Neural crest cell (in vitro differentiated cells): ENCODE data around the gene ARF4. TPM values are rescaled to one million over a fixed set of nuclear protein-coding genes. Genes with fewer than 3 reads are reported as not detected.
A peak's percentile ranks its signal among the peaks of the same experiment; 100 is the strongest.

Experiments used
- DNase-seq: peaks from one replicate; pipeline ENCODE4 v3.0.0; 2021; ENCODE audit warnings: low read depth, mixed read lengths, low spot score
- H3K27ac Mint-ChIP-seq: one replicate; pipeline ENCODE4 v1.8.0; 2021; ENCODE audit warnings: mild to moderate bottlenecking, mixed read lengths; ENCODE audit not compliant: unreplicated experiment
- H3K27me3 Mint-ChIP-seq: 2 replicates; pipeline ENCODE4 v1.8.0; 2021; ENCODE audit warnings: low read depth, mild to moderate bottlenecking, mixed read lengths
- H3K36me3 Mint-ChIP-seq: 2 replicates; pipeline ENCODE4 v1.8.0; 2021; ENCODE audit warnings: low read depth, mild to moderate bottlenecking, mixed read lengths
- H3K4me1 Mint-ChIP-seq: 2 replicates; pipeline ENCODE4 v1.8.0; 2021; ENCODE audit warnings: mixed read lengths
- H3K4me3 Mint-ChIP-seq: one replicate; pipeline ENCODE4 v1.8.0; 2021; ENCODE audit warnings: mild to moderate bottlenecking, mixed read lengths
- H3K9me3 Mint-ChIP-seq: 2 replicates; pipeline ENCODE4 v1.8.0; 2021; ENCODE audit warnings: mixed read lengths
- total RNA-seq: library from RNA; stranded (reverse); gene quantifications from 2 replicates; pipeline ENCODE4 v1.2.1, GENCODE V29; 2021
- TF ChIP-seq, protein P1 (sequence below): fragments of 200-600 bp; sonication (generic); conservative IDR thresholded peaks from 2 replicates; pipeline ENCODE4 v1.5.0; 2021; ENCODE audit warnings: antibody characterized with exemption, mild to moderate bottlenecking

Gene ARF4
- total RNA-seq, 1 donor from 2014 or later = 113 TPM

DNA sequence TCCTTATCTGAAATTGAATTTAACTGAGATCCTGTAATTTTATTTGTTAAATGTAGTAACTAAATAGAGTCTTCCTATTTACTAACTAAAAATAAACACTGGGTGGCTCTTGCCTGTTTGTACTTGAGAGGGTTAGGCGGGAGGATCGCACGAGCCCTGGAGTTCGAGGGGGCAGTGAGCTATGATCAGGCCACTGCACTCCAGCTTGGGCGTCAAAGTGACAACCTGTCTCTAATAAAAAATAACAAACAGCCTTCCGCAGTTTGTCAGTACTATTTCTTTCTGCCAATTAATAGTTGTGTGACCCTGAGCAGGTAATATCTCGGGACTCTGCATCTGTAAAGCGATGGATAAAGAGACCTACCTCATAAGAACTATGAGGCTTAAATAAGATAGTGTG lies 41.8 kb downstream of the ARF4 start:
- Mint-ChIP-seq H3K9me3 (no peaks in the 10 kb centered on the region), H3K27ac (peak overlapping the region; percentile 100), H3K4me1 (peaks cover 34% of the 10 kb centered on the region), H3K27me3 (no peaks in the 10 kb centered on the region), H3K4me3 (peak overlapping the region; percentile 85), H3K36me3 (peaks cover 4% of the 10 kb centered on the region)
- TF ChIP-seq, protein P1, sequence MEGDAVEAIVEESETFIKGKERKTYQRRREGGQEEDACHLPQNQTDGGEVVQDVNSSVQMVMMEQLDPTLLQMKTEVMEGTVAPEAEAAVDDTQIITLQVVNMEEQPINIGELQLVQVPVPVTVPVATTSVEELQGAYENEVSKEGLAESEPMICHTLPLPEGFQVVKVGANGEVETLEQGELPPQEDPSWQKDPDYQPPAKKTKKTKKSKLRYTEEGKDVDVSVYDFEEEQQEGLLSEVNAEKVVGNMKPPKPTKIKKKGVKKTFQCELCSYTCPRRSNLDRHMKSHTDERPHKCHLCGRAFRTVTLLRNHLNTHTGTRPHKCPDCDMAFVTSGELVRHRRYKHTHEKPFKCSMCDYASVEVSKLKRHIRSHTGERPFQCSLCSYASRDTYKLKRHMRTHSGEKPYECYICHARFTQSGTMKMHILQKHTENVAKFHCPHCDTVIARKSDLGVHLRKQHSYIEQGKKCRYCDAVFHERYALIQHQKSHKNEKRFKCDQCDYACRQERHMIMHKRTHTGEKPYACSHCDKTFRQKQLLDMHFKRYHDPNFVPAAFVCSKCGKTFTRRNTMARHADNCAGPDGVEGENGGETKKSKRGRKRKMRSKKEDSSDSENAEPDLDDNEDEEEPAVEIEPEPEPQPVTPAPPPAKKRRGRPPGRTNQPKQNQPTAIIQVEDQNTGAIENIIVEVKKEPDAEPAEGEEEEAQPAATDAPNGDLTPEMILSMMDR = no peak
- DNase-seq = no peak

DNA sequence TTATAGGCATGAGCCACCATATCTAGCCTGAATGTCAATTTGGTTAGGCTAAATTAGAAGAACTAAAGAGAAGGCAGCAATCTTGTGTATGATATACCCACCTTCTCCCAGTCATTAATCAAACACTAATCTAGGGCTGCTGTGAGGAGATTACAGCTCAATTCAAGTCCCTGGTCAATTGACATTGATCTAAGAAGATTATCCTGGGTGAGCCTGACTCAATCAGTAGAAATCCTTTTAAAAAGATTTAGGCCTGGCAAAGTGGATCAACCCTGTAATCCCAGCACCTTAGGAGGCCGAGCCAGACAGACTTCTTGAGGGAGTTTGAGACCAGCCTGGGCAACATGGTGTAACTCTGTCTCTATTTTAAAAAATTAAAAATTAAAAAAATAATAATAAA lies 50.5 kb downstream of the ARF4 start:
- Mint-ChIP-seq H3K4me1 (peaks cover 19% of the 10 kb centered on the region), H3K27me3 (peaks cover 3% of the 10 kb centered on the region), H3K27ac (no peak overlapping the region), H3K36me3 (no peaks in the 10 kb centered on the region), H3K9me3 (no peaks in the 10 kb centered on the region), H3K4me3 (no peak overlapping the region)
- no peak for DNase-seq
- TF ChIP-seq, protein P1 = no peak

DNA sequence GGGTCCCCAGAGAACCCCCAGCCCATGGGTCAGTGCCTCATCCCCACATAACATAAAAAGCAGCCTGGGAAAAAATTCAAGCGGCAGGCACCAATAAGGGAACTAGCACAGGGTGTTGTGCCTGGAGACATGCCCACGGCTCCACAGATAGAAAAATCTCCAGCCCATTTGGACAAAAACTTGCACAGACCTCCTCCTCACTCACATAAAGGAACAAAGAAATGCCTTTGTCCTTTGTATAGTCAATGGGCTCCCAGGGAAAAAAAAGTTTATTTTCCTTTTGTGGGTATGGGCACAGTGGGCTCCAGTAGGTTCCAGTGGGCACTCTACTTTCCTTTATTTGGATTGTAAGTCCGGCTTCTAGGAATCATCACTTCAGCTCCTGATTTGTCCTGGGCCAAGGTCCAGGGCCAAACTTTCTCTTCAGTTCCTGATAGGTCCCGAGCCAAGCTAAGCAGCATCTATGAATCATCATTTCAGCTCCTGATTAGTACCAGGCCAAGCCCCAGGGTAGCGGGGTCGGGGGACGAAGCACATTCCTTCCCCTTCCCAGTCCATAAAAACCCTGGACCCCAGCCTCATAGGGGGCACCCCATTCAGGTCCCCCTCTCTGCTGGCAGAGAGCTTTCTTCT lies 51.4 kb downstream of the ARF4 start:
- no peaks in the 10 kb centered on the region for H3K36me3 Mint-ChIP-seq
- no peak overlapping the region for H3K27ac Mint-ChIP-seq
- peaks cover 19% of the 10 kb centered on the region for H3K4me1 Mint-ChIP-seq
- H3K27me3 Mint-ChIP-seq = peaks cover 3% of the 10 kb centered on the region
- TF ChIP-seq, protein P1 = no peak
- H3K4me3 Mint-ChIP-seq = peak overlapping the region; percentile 44
- no peak for DNase-seq
- no peaks in the 10 kb centered on the region for H3K9me3 Mint-ChIP-seq

DNA sequence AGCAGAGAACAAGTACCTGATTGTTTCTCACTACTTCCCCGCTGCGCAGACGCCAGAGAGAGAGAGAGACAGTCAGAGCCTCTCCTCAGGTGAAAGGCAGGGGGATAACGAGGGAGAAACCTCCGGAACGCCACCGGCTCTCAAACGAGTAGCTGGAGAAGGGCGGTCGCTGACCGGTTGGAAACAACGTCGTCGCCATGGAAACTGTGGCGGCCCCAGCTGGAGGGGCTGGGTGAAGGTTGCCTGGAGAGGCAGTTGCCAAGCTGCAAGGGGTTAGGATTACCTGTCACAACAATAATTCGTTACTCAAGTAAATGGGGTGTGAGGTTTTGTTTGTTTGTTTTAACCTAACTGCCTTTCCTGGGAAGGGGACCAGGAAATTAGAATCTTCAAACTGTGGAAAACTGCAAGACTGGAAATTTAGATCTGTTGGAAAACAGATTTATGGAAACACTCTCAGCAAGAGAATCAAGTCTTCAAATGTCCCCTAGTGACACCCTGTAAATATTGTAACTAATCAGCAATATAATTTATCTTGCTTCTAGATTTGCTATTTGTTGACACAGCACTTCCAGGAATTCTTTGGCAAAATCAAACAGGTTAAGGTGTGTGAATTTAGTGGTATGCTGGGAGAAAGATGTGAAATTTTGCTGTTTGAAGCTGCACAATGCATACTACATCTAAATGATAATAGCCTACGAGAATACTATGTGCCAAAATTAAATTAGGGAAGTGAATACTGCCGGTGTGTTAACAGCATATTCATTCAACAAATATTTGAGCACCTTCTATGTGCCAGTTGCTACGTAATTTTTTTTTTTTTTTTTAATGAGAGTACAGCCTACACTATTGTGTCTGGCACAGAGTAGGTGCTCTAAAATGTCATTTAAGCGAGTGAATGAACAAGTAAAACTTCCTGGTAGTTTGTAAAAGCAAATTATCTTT lies 52.7 kb downstream of the ARF4 start, which contains the start of gene DNAH12:
TSS of gene DNAH12 (minus strand) at position 164 of the 945 bp plus-strand sequence. CDS start 1,474 bp downstream, outside the sequence.
- H3K36me3 Mint-ChIP-seq = no peaks in the 10 kb centered on the region
- H3K27ac Mint-ChIP-seq = peak within 1 kb of the TSS; percentile 43
- H3K4me1 Mint-ChIP-seq = peaks cover 19% of the 10 kb centered on the region
- peak; percentile 65 for DNase-seq
- H3K27me3 Mint-ChIP-seq = peaks cover 3% of the 10 kb centered on the region
- H3K9me3 Mint-ChIP-seq = no peaks in the 10 kb centered on the region
- H3K4me3 Mint-ChIP-seq = peak within 1 kb of the TSS; percentile 78
- TF ChIP-seq, protein P1 = no peak

DNA sequence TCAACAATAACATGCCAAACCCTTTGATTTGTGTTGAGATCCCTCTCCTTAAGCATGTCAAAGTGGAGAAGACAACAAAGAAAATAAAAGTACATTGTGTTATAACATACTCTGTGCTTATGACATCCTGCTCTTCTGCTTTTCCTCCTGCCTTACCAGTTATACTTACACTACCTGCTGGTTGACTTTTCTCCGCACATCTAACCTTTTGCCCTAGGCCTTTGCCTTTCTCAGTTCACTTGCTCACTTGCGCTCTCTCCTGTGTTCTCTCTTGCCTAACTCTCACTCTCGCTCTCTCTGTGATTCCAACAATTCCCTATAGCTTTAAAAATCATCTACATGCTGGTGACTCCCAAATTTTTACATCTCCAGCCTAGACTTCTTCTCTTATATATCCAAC lies 58.7 kb downstream of the ARF4 start:
- TF ChIP-seq, protein P1 = no peak
- no peak overlapping the region for H3K27ac Mint-ChIP-seq
- H3K4me1 Mint-ChIP-seq = no peaks in the 10 kb centered on the region
- no peak for DNase-seq
- no peaks in the 10 kb centered on the region for H3K36me3 Mint-ChIP-seq
- H3K27me3 Mint-ChIP-seq = no peaks in the 10 kb centered on the region
- H3K4me3 Mint-ChIP-seq = no peak overlapping the region
- H3K9me3 Mint-ChIP-seq = no peaks in the 10 kb centered on the region
